Superior temporal gyrus (tissue), 1 donor: ENCODE measurements around the gene FBLL1.
A peak's percentile ranks its signal among the peaks of the same experiment; 100 is the strongest.
"Not testable (repeated sequence)": the region's sequence is repeated elsewhere in the genome, so short reads cannot be mapped to it uniquely, and the experiment has no call there.

Experiments
- DNase-seq: peaks from one replicate; pipeline ENCODE4 v3.0.0-alpha.2; 2016; ENCODE audit errors: extremely low spot score

Gene FBLL1

GRCh38 chr5:168528521-168529373 lies at the start of gene FBLL1:
Gene FBLL1, plus strand, starts transcription at chr5:168529305. Its CDS starts 200 bp downstream, at chr5:168529505.
- DNase-seq: no peak

DNA sequence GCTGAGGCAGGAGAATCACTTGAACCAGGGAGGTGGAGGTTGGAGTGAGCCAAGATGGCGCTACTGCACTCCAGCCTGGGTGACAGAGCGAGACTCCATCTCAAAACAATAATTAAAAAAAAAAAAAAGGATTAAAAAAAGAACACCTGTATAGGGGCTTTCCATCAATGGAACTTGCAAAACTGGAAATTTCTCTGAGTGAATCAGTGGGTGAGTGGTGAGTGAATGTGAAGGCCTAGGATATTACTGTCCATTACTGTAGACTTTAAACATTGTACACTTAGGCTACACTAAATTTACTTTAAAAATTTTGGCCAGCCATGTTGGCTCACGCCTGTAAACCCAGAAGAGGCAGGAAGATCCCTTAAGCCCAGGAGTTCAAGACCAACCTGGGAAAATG lies 48.5 kb upstream of the FBLL1 start:
- DNase-seq: no peak

DNA sequence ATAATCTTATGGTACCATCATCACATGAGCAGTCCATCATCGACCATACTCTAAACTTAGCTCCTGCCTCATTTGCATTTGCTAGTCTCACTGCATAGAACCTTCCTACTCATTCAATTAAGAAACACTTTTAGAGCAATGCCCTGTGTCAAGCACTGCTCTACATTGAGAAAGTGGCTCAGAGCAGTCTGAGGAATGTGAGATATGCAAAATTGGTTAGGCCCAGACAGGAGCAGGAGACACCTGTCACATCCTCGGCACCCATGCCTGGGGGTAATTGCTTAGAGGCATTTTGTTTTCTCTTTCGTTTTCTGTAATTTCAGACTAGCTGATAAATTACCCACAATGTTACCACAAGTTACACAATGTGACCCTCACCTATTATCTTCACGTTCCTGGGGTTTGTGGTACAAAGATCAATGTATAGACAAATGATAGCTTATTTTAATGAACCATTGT lies 47.7 kb upstream of the FBLL1 start:
- no peak for DNase-seq

- DNase-seq: no peak
These were observed 46.7 kb upstream of the FBLL1 start for GRCh38 chr5:168482361-168482760.

GRCh38 chr5:168486136-168486879 lies 42.8 kb upstream of the FBLL1 start, which contains the start of gene RARS1:
Gene RARS1, plus strand, starts transcription at chr5:168486471. Its CDS starts 28 bp downstream, at chr5:168486499.
- peak; percentile 97 for DNase-seq

DNA sequence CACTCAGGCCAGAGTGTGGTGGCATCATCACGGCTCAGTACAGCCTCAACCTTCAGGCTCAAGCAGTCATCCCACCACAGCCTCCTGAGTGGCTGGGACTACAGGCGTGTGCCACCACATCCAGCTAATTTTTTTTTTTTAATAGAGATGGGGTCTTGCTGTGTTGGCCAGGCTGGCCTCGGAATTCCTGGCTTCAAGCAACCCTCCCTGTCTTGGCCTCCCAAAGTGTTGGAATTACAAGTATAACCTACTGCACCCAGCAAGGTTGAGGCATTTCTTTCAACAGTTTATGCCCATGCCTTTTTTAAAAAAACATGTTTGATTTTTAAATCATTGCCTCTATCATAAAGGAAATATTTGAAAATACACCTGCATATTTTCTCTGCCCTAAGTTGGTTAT lies 40.0 kb upstream of the FBLL1 start:
- DNase-seq: no peak

- no peak for DNase-seq
These were observed 35.0 kb upstream of the FBLL1 start for GRCh38 chr5:168494057-168494555.

- DNase-seq: no peak
These were observed 26.4 kb upstream of the FBLL1 start for GRCh38 chr5:168502563-168503237.

DNA sequence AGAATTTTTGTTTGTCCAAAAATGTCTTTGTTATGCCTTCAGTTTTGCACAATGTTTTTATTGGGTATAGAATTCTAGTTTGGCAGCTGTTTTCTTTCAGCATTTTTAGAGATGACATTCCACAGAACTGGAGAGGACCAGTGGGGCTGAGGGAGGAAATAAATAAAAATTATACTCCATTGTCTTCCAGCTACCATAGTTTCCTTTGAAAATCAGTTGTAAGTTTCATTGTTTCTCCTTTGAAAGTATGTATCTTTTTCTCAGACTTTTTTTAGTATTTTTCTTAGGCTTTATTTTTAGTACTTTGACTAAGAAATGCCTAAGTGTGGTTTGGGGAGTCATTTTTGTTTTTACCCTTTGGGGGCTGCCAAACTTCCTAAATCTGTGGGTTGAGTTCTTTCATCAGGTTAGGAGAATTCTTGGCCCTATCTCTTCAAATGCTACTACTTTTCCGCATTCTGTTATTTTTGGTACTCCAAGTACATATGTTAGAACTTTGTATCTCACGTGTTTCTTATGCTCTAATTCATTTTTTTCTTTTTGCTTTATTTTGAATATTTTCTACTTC lies 15.2 kb upstream of the FBLL1 start:
- no peak for DNase-seq

DNA sequence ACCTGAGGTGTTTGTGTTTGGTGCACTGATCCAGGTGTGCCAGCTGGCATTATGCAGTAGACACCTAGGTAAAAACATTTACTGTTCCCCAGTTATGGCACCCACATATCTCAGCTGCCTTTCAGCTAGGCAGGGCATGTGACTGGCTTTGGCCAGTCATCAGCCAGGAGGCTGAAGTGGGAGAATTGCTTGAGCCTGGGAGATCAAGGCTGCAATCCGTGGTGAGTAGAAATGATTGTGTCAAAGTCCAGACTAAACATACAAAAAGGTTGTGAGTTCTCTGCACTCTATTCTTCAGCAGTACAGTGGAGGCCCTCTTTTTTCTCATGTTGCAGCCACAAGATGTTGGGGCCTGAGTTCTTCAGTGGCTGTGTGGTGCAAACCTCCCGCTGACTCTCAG lies 3.2 kb upstream of the FBLL1 start:
- DNase-seq: no peak

GRCh38 chr5:168527756-168528295 lies 1.3 kb upstream of the FBLL1 start:
- DNase-seq: no peak

DNA sequence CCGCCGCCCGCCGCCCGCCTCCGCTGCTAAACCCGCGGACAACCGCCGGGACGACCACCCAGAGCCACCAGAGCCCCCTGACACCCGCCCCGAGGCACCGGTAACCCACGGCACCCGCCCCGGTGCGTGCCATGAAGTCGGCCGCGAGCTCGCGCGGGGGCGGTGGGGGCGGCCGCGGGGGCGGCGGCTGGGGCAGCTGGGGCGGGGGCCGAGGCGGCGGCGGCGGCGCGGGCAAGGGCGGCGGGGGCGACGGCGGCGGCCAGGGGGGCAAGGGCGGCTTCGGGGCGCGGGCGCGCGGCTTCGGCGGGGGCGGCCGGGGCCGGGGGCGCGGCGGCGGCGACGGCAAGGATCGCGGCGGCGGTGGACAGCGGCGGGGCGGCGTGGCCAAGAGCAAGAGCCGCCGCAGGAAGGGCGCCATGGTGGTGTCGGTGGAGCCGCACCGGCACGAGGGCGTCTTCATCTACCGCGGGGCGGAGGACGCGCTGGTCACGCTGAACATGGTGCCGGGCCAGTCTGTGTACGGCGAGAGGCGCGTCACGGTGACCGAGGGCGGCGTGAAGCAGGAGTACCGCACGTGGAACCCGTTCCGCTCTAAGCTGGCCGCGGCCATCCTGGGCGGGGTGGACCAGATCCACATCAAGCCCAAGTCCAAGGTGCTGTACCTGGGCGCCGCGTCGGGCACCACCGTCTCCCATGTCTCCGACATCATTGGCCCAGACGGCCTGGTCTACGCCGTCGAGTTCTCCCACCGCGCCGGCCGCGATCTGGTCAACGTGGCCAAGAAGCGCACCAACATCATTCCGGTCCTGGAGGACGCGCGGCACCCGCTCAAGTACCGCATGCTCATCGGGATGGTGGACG lies 499 bp downstream of the FBLL1 start:
- no peak for DNase-seq

GRCh38 chr5:168530621-168531150 lies 1.6 kb downstream of the FBLL1 start:
- DNase-seq: no peak

DNA sequence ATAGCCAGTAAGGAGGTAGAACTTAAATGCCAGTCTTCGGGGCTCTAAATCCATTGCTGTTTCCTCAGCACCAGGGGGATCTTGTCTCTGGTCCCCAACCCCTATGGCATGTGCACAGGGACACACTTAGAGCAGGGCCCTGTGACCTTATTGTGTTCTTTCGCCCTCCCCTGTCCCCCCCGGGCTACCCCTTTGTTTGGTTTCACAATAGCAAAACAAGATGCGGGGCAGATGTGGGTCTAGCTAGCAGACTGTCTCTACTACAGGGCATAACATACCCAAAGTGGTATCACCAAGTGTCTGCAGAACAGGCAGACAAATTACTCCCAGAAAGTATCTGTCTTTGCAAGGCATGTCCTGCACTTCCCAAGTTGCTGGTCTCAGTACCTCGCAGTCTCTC lies 2.1 kb downstream of the FBLL1 start:
- no peak for DNase-seq

GRCh38 chr5:168531987-168532864 lies 3.1 kb downstream of the FBLL1 start:
- no peak for DNase-seq

GRCh38 chr5:168534351-168534750 lies 5.2 kb downstream of the FBLL1 start:
- DNase-seq: not testable (repeated sequence)

DNA sequence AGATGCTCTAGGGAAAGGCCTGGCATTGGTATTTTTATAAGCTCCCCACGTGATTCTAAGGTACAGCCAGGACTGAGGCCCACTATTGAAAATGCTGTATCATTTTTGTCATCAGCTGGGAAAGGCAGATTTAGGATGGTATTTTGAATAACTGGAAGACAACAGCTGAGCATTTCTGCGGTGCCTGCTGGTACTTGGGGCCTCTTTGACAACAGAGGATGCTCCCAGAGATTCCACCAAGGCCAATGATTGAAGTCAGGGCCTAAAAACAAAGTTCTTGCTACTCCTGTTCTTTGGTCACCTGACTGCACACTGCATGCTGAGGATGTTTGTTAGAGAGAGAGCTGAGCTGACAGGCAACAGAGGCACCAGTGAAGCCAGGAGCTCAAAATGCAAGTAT lies 8.1 kb downstream of the FBLL1 start:
- DNase-seq: no peak

GRCh38 chr5:168549554-168549953 lies 20.4 kb downstream of the FBLL1 start:
- no peak for DNase-seq

- DNase-seq: no peak
These were observed 21.6 kb downstream of the FBLL1 start for GRCh38 chr5:168550656-168551055.
